Measurements from ENCODE around the gene CRB1. TPM values are rescaled to one million over a fixed set of nuclear protein-coding genes. Genes with fewer than 3 reads are reported as not detected.

Gene CRB1
- total and polyA plus RNA-seq, 12 donors = 0.04 to 1.5 (median 0.42) TPM; not detected in 2

DNA sequence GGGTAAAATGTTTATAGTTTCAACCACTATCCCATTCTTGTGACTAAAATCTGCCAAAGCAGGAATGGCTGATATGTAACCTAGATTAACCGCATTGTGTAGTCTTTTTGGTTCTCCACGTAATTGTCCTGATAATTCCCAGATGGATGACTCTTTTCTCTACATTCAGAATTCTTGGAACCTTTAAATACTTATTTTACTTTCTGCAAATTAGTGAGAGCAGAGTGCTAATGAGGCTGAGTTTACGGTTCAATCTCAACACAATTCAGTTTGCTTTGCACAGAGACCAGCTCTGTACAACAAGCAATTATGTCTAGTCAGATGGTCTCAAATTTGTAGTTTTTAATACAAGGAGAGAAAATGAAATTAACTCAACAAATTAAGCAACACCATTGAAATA lies 9.1 kb downstream of the CRB1 start:
- DNase-seq = no peak
- H3K27ac ChIP-seq = no peak overlapping the region
- 86 to 89% methylated on average over 3 of the region's 3 CpGs for WGBS, 2 donors
- H3K27me3 ChIP-seq = no peaks in the 10 kb centered on the region
- no peak overlapping the region for H3K4me3 ChIP-seq
- H3K4me1 ChIP-seq = no peaks in the 10 kb centered on the region
- ATAC-seq = no peak
- H3K9me3 ChIP-seq = no peaks in the 10 kb centered on the region
- intact Hi-C loops (cut with DNase I) = no loop called here
- TF ChIP-seq, protein P1, sequence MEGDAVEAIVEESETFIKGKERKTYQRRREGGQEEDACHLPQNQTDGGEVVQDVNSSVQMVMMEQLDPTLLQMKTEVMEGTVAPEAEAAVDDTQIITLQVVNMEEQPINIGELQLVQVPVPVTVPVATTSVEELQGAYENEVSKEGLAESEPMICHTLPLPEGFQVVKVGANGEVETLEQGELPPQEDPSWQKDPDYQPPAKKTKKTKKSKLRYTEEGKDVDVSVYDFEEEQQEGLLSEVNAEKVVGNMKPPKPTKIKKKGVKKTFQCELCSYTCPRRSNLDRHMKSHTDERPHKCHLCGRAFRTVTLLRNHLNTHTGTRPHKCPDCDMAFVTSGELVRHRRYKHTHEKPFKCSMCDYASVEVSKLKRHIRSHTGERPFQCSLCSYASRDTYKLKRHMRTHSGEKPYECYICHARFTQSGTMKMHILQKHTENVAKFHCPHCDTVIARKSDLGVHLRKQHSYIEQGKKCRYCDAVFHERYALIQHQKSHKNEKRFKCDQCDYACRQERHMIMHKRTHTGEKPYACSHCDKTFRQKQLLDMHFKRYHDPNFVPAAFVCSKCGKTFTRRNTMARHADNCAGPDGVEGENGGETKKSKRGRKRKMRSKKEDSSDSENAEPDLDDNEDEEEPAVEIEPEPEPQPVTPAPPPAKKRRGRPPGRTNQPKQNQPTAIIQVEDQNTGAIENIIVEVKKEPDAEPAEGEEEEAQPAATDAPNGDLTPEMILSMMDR (IDR thresholded peaks at IDR 0.05) = no peak
- H3K36me3 ChIP-seq = no peaks in the 10 kb centered on the region

DNA sequence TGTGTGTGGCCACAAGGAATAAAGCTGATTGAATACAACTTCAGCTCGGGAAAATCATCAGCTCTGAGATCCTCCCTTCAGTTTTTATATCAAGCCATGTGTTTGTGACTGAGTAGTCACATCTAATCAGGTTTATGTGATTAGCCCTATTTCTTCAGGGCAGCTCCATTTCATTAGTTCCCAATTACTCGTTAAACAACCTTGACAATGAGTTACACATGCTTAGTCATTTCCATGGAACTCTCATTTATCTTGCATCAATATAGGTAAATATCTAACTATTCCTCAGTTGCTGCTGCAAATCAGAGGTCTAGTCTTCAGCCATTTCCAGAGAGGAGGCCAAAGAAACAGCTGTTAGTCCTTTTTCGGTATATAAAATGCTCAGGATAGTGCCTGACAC lies 16.3 kb downstream of the CRB1 start:
- H3K27me3 ChIP-seq = no peaks in the 10 kb centered on the region
- 75 to 80% methylated on average over 3 of the region's 3 CpGs for WGBS, 2 donors
- DNase-seq = no peak
- intact Hi-C loops (cut with DNase I) = no loop called here
- H3K4me3 ChIP-seq = no peak overlapping the region
- no peaks in the 10 kb centered on the region for H3K9me3 ChIP-seq
- no peak for ATAC-seq
- TF ChIP-seq, protein P1 (IDR thresholded peaks at IDR 0.05) = no peak
- no peaks in the 10 kb centered on the region for H3K36me3 ChIP-seq
- H3K27ac ChIP-seq = no peak overlapping the region
- H3K4me1 ChIP-seq = no peaks in the 10 kb centered on the region

DNA sequence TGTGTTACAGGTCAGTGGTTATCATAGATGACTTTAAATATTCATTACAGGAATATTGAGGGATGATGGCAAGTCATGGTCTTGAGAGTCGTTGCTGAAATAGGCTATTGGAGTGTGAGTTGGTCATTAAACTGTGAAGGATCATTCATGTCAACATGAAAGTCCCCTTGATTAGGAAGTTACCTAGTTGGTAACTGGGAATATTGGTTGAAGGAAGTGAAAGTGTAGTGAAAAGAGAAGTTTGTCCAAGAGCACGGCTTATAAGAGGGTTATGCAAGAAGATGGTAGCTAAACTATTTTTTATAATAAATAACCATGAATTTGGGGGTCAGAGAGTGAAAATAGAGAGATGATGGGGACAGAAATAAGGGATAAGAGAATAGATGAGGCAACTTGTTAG lies 16.9 kb downstream of the CRB1 start:
- Histone ChIP-seq H3K27me3 (no peaks in the 10 kb centered on the region), H3K27ac (no peak overlapping the region), H3K36me3 (no peaks in the 10 kb centered on the region), H3K9me3 (no peaks in the 10 kb centered on the region), H3K4me1 (no peaks in the 10 kb centered on the region), H3K4me3 (no peak overlapping the region)
- no peak for ATAC-seq
- DNase-seq = no peak
- intact Hi-C loops (cut with DNase I) = no loop called here
- TF ChIP-seq, protein P1 (IDR thresholded peaks at IDR 0.05) = no peak
- 79 to 81% methylated on average over 2 of the region's 2 CpGs for WGBS, 2 donors

DNA sequence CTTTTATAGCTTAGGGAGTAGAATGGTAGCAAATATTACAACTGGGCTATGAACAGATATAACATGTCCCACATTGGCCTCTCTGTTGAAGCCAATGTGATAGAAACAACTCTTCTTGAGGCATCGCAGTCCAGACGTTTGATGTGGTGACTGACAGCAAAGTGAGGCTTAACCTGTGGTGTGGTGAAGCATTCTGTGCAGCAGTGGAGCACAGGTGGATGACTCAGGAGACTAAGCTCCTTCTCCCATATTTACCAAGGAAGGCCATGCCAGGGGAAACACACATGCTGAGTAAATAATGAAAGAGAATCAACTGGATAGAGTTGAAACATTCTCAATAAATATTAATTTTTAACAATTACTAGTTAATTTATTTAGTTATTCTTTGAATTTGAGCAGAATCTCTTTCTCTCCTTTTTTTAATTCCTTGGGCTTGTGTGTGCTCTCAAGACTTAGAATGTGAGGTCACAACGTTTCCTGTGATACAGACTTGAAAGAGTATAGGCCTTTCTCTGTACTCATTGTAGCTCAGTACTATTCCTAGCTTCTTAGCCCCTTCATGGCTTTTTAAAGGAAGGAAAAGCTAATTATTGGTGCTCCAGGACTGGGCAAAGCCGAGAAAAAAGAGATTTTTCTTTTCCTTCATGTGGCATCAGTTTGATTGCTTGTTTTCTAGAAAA lies 17.6 kb downstream of the CRB1 start:
- Histone ChIP-seq H3K27ac (no peak overlapping the region), H3K27me3 (no peaks in the 10 kb centered on the region), H3K4me1 (no peaks in the 10 kb centered on the region), H3K36me3 (no peaks in the 10 kb centered on the region), H3K9me3 (no peaks in the 10 kb centered on the region), H3K4me3 (no peak overlapping the region)
- TF ChIP-seq, protein P1 (IDR thresholded peaks at IDR 0.05) = no peak
- no peak for DNase-seq
- intact Hi-C loops (cut with DNase I) = no loop called here
- ATAC-seq = no peak
- WGBS, 2 donors = 80 to 84% methylated on average over 4 of the region's 4 CpGs

Data from heart right ventricle (tissue), 16 donors.